ENCODE data around the gene UMPS.

The UMPS gene

DNA sequence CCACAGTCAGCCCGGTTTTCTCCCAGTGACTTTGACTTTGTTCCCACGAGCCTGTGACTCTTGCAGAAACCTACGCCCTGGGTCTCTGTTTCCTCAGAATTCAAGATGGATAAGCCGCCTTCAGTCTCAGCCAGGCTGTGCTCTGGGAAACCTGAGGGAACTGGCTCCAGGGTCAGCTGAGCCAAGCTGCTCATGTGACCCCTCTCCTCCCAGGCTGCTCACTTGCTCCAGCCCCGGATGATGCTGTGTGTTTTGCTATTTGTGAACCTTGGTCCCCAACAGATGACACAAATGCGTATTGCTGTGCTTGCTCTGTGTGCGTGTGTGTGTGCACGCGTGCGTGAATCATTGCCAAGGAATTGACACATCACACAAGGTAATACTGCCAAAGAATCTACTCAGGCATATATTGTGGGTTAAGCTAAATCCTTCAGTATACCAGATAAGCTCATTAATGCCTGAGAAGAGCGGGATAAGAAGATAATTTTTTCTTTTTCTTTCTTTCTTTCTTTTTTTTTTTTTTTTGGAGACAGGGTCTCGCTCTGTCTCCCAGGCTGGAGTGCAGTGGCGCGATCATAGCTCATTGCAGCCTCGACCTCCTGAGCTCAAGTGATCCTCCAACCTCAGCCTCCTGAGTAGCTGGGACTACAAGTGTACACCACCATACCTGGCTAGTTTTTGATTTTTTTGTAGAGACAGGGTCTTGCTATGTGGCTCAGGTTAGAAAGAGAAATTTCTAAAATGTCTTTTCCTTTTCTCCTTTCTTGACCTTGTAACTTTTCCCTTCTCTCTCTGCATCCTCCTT, 29.2 kb upstream of the UMPS start:
- Histone ChIP-seq H3K36me3 (replicated peaks in 1 of 2; ENCODE audit: control insufficient read depth in 2 of 2, insufficient read depth in 2 of 2, low read length in 2 of 2) (no peaks in the 10 kb centered on the region), H2BK120ac (ENCODE audit: low read depth, low read length) (no peak overlapping the region), H2AFZ (ENCODE audit: low read length) (peak overlapping the region; percentile 27), H3K4me3 (ENCODE audit: low read length in 2 of 2) (no peak overlapping the region), H3K18ac (ENCODE audit: low read length) (no peak overlapping the region), H3K27me3 (ENCODE audit: control insufficient read depth in 3 of 3, insufficient read depth in 3 of 3, low read depth in 1 of 3, low read length in 3 of 3) (no peaks in the 10 kb centered on the region), H3K27ac (replicated peaks; ENCODE audit: low read length) (no peak overlapping the region), H2BK12ac (ENCODE audit: low read length) (no peak overlapping the region), H2BK5ac (ENCODE audit: low read length) (no peak overlapping the region), H3K23ac (ENCODE audit: low read depth, low read length, poor library complexity) (no peak overlapping the region), H3K9ac (ENCODE audit: low read depth, low read length, poor library complexity) (no peak overlapping the region), H4K8ac (ENCODE audit: low read depth, low read length) (peak overlapping the region; percentile 52), H2BK15ac (ENCODE audit: low read length) (no peak overlapping the region), H3K79me1 (ENCODE audit: low read depth, low read length) (no peaks in the 10 kb centered on the region), H3K4me1 (ENCODE audit: control insufficient read depth in 2 of 2, insufficient read depth in 1 of 2, low read depth in 1 of 2, low read length in 2 of 2) (peaks cover 4 to 18% of the 10 kb centered on the region in 2 donors), H3K4ac (ENCODE audit: low read length) (no peak overlapping the region), H3K14ac (ENCODE audit: low read length) (no peak overlapping the region), H4K91ac (ENCODE audit: low read depth, low read length, poor library complexity) (no peak overlapping the region), H2AK5ac (ENCODE audit: low read depth, low read length) (no peak overlapping the region), H3K9me3 (replicated peaks in 1 of 2; ENCODE audit: control insufficient read depth in 2 of 2, insufficient read depth in 1 of 2, low read depth in 1 of 2, low read length in 2 of 2) (no peaks in the 10 kb centered on the region), H3K4me2 (ENCODE audit: insufficient read depth, low read length, poor library complexity, severe bottlenecking) (no peak overlapping the region)
- no CpG with 5 or more reads among the region's 15 CpGs for WGBS, 2 donors (ENCODE audit: extremely low coverage in 2 of 2, insufficient read length in 2 of 2, insufficient replicate concordance in 1 of 2)
- no peak for DNase-seq (ENCODE audit: low spot score)

DNA sequence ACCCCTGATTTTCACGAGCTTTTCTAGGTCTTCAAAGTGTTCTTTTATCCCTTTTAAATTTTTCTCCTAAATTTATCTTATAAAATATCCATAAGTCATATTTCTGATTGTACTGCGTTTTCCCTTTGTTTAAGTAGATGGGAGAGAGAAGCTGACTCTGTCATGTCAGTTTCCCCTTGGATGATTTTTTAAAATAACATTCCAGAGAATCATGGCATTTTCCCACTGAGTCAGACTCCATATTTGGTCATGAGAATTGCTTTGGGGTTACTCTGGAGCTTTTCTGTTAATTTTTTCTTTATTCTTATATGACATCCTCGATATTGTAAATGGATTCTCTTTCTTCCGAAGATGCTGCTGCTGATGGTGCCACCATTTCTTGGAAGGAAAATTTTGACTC, 28.6 kb upstream of the UMPS start:
- Histone ChIP-seq H3K79me1 (ENCODE audit: low read depth, low read length) (no peaks in the 10 kb centered on the region), H3K14ac (ENCODE audit: low read length) (no peak overlapping the region), H4K8ac (ENCODE audit: low read depth, low read length) (no peak overlapping the region), H2AFZ (ENCODE audit: low read length) (no peak overlapping the region), H3K27me3 (ENCODE audit: control insufficient read depth in 3 of 3, insufficient read depth in 3 of 3, low read depth in 1 of 3, low read length in 3 of 3) (no peaks in the 10 kb centered on the region), H3K27ac (replicated peaks; ENCODE audit: low read length) (no peak overlapping the region), H3K9me3 (replicated peaks in 1 of 2; ENCODE audit: control insufficient read depth in 2 of 2, insufficient read depth in 1 of 2, low read depth in 1 of 2, low read length in 2 of 2) (no peaks in the 10 kb centered on the region), H3K9ac (ENCODE audit: low read depth, low read length, poor library complexity) (no peak overlapping the region), H2BK5ac (ENCODE audit: low read length) (no peak overlapping the region), H3K4me1 (ENCODE audit: control insufficient read depth in 2 of 2, insufficient read depth in 1 of 2, low read depth in 1 of 2, low read length in 2 of 2) (peaks cover 4 to 19% of the 10 kb centered on the region in 2 donors), H2BK15ac (ENCODE audit: low read length) (no peak overlapping the region), H2AK5ac (ENCODE audit: low read depth, low read length) (no peak overlapping the region), H3K18ac (ENCODE audit: low read length) (no peak overlapping the region), H3K4ac (ENCODE audit: low read length) (no peak overlapping the region), H3K23ac (ENCODE audit: low read depth, low read length, poor library complexity) (no peak overlapping the region), H3K4me3 (ENCODE audit: low read length in 2 of 2) (no peak overlapping the region), H4K91ac (ENCODE audit: low read depth, low read length, poor library complexity) (no peak overlapping the region), H3K4me2 (ENCODE audit: insufficient read depth, low read length, poor library complexity, severe bottlenecking) (no peak overlapping the region), H2BK12ac (ENCODE audit: low read length) (no peak overlapping the region), H2BK120ac (ENCODE audit: low read depth, low read length) (no peak overlapping the region), H3K36me3 (replicated peaks in 1 of 2; ENCODE audit: control insufficient read depth in 2 of 2, insufficient read depth in 2 of 2, low read length in 2 of 2) (no peaks in the 10 kb centered on the region)
- no peak for DNase-seq (ENCODE audit: low spot score)
- no CpG with 5 or more reads among the region's 4 CpGs for WGBS, 2 donors (ENCODE audit: extremely low coverage in 2 of 2, insufficient read length in 2 of 2, insufficient replicate concordance in 1 of 2)

DNA sequence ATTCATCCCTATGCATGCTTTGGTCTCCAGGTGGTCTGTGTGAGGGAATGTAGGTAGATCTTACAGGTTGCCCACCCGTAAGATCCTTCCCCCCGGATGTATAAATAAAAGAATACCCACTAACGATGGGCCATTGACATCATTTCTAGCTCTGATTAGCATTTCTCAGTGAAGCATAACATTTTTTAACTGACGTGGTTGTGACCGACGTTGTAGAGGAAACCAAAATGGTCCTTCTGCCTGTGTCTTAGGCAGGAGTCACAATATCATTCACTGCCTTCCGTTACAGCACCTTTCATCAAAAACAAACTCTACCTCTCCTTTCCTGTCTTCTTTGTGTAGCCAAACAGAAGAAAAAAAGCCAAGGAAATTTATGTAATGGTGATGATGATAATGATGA, 27.3 kb upstream of the UMPS start:
- Histone ChIP-seq H3K9me3 (replicated peaks in 1 of 2; ENCODE audit: control insufficient read depth in 2 of 2, insufficient read depth in 1 of 2, low read depth in 1 of 2, low read length in 2 of 2) (no peaks in the 10 kb centered on the region), H3K27ac (replicated peaks; ENCODE audit: low read length) (no peak overlapping the region), H2BK15ac (ENCODE audit: low read length) (no peak overlapping the region), H4K8ac (ENCODE audit: low read depth, low read length) (no peak overlapping the region), H3K18ac (ENCODE audit: low read length) (no peak overlapping the region), H3K36me3 (replicated peaks in 1 of 2; ENCODE audit: control insufficient read depth in 2 of 2, insufficient read depth in 2 of 2, low read length in 2 of 2) (no peaks in the 10 kb centered on the region), H2AK5ac (ENCODE audit: low read depth, low read length) (no peak overlapping the region), H3K79me1 (ENCODE audit: low read depth, low read length) (no peaks in the 10 kb centered on the region), H3K4me3 (ENCODE audit: low read length in 2 of 2) (no peak overlapping the region), H3K9ac (ENCODE audit: low read depth, low read length, poor library complexity) (no peak overlapping the region), H3K27me3 (ENCODE audit: control insufficient read depth in 3 of 3, insufficient read depth in 3 of 3, low read depth in 1 of 3, low read length in 3 of 3) (no peaks in the 10 kb centered on the region), H3K23ac (ENCODE audit: low read depth, low read length, poor library complexity) (no peak overlapping the region), H2AFZ (ENCODE audit: low read length) (no peak overlapping the region), H3K4ac (ENCODE audit: low read length) (no peak overlapping the region), H3K4me2 (ENCODE audit: insufficient read depth, low read length, poor library complexity, severe bottlenecking) (no peak overlapping the region), H4K91ac (ENCODE audit: low read depth, low read length, poor library complexity) (no peak overlapping the region), H2BK5ac (ENCODE audit: low read length) (no peak overlapping the region), H2BK12ac (ENCODE audit: low read length) (no peak overlapping the region), H3K4me1 (ENCODE audit: control insufficient read depth in 2 of 2, insufficient read depth in 1 of 2, low read depth in 1 of 2, low read length in 2 of 2) (peaks cover 6 to 27% of the 10 kb centered on the region in 2 donors), H2BK120ac (ENCODE audit: low read depth, low read length) (no peak overlapping the region), H3K14ac (ENCODE audit: low read length) (no peak overlapping the region)
- DNase-seq (ENCODE audit: low spot score) = no peak
- no CpG with 5 or more reads among the region's 7 CpGs for WGBS, 2 donors (ENCODE audit: extremely low coverage in 2 of 2, insufficient read length in 2 of 2, insufficient replicate concordance in 1 of 2)

DNA sequence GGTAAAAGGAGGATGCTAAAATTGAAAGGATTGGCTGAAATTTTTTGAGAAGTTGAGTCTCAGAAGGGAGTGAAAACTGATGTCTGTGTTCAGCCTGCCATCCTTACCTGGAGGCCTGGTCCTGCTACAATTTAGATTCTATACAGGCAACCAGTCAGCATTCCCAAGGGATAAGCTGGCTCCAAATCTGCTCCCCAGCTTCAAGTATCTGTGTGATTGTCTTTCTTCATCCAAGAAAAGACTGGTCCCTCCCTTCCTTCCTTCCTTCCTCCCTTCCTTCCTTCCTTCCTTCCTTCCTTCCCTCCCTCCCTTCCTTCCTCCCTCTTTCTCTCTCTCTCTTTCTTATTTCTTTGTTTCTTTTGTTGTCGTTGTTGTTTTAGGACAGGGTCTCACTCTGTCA, 24.7 kb upstream of the UMPS start:
- H3K4me2 ChIP-seq (ENCODE audit: insufficient read depth, low read length, poor library complexity, severe bottlenecking) = no peak overlapping the region
- no peak overlapping the region for H3K4ac ChIP-seq (ENCODE audit: low read length)
- peaks cover 0 to 3% of the 10 kb centered on the region in 2 donors for H3K9me3 ChIP-seq (replicated peaks in 1 of 2; ENCODE audit: control insufficient read depth in 2 of 2, insufficient read depth in 1 of 2, low read depth in 1 of 2, low read length in 2 of 2)
- no peaks in the 10 kb centered on the region for H3K79me1 ChIP-seq (ENCODE audit: low read depth, low read length)
- H2BK15ac ChIP-seq (ENCODE audit: low read length) = no peak overlapping the region
- H3K23ac ChIP-seq (ENCODE audit: low read depth, low read length, poor library complexity) = no peak overlapping the region
- no peak for DNase-seq (ENCODE audit: low spot score)
- H3K36me3 ChIP-seq (replicated peaks in 1 of 2; ENCODE audit: control insufficient read depth in 2 of 2, insufficient read depth in 2 of 2, low read length in 2 of 2) = no peaks in the 10 kb centered on the region
- no peak overlapping the region for H4K91ac ChIP-seq (ENCODE audit: low read depth, low read length, poor library complexity)
- H2AK5ac ChIP-seq (ENCODE audit: low read depth, low read length) = no peak overlapping the region
- no peak overlapping the region for H2AFZ ChIP-seq (ENCODE audit: low read length)
- no peak overlapping the region for H3K27ac ChIP-seq (replicated peaks; ENCODE audit: low read length)
- no peaks in the 10 kb centered on the region for H3K27me3 ChIP-seq (ENCODE audit: control insufficient read depth in 3 of 3, insufficient read depth in 3 of 3, low read depth in 1 of 3, low read length in 3 of 3)
- H4K8ac ChIP-seq (ENCODE audit: low read depth, low read length) = no peak overlapping the region
- no peak overlapping the region for H3K9ac ChIP-seq (ENCODE audit: low read depth, low read length, poor library complexity)
- H2BK120ac ChIP-seq (ENCODE audit: low read depth, low read length) = no peak overlapping the region
- H3K18ac ChIP-seq (ENCODE audit: low read length) = no peak overlapping the region
- H3K4me1 ChIP-seq (ENCODE audit: control insufficient read depth in 2 of 2, insufficient read depth in 1 of 2, low read depth in 1 of 2, low read length in 2 of 2) = peaks cover 6 to 15% of the 10 kb centered on the region in 2 donors
- no CpG with 5 or more reads among the region's 1 CpG for WGBS, 2 donors (ENCODE audit: extremely low coverage in 2 of 2, insufficient read length in 2 of 2, insufficient replicate concordance in 1 of 2)
- H3K4me3 ChIP-seq (ENCODE audit: low read length in 2 of 2) = no peak overlapping the region
- no peak overlapping the region for H2BK5ac ChIP-seq (ENCODE audit: low read length)
- no peak overlapping the region for H2BK12ac ChIP-seq (ENCODE audit: low read length)
- H3K14ac ChIP-seq (ENCODE audit: low read length) = no peak overlapping the region

Measured in neuronal stem cell (in vitro differentiated cells).